GM12878 (cell line): Measurements from ENCODE around the gene GSTA3. TPM values are rescaled to one million over a fixed set of nuclear protein-coding genes. Genes with fewer than 3 reads are reported as not detected.

ENCODE experiments used
- ATAC-seq: fragments of 200-7000 bp; cut with Tn5 transposase; 3 replicates; pipeline ENCODE4 v1.9.1; 2020; ENCODE audit warnings: mild to moderate bottlenecking, moderate library complexity
- BruUV-seq: library from RNA; stranded (reverse); fragments of 400-500 nt; replicated peaks from 2 replicates; lab custom pipeline; 2021; lab: Mats Ljungman, UMichigan
- CTCF ChIA-PET: fragments of 300-600 bp; sonication (Branson Sonifier 250); formaldehyde crosslinking; extraction: SDS; loops from one replicate; lab custom pipeline; 2021; ENCODE audit warnings: inconsistent platforms; lab: Yijun Ruan, JAX
- POLR2A ChIA-PET: fragments of 350-600 bp; formaldehyde crosslinking; extraction: SDS; loops from one replicate; lab custom pipeline; 2021; ENCODE audit warnings: inconsistent platforms; lab: Charles Lee
- RAD21 ChIA-PET: fragments of 300-600 bp; sonication (Branson Sonifier 250); formaldehyde crosslinking; loops from one replicate; lab custom pipeline; 2023; ENCODE audit warnings: antibody characterized with exemption; ENCODE audit not compliant: unreplicated experiment; lab: Charles Lee
- SMC1A ChIA-PET: fragments of 300-600 bp; sonication (Branson Sonifier 250); formaldehyde crosslinking; loops from one replicate; lab custom pipeline; 2023; ENCODE audit not compliant: unreplicated experiment, uncharacterized antibody; lab: Charles Lee
- DNase-seq: peaks from one replicate; pipeline ENCODE4 v3.0.0-alpha.2; 2011; ENCODE audit warnings: low read depth, low spot score
- FAIRE-seq: peaks from 3 replicates; lab custom pipeline; 2011; peaks lifted over from hg19 to GRCh38; lab: Jason Lieb, UNC
- H2AFZ ChIP-seq: 2 replicates; pipeline ENCODE4 v1.6.0; 2011; ENCODE audit warnings: low read depth, low read length, control low read depth; ENCODE audit not compliant: control insufficient read depth
- H3K27ac ChIP-seq: 2 replicates; pipeline ENCODE4 v1.5.1; 2011; ENCODE audit warnings: control low read depth; ENCODE audit not compliant: control insufficient read depth, insufficient read depth
- H3K27me3 ChIP-seq, 2 experiments: replicated peaks in 1 of 2; 2 replicates each; pipeline versions ENCODE4 v1.6.0 to v1.6.1; 2011; ENCODE audit warnings: low read length in 1 of 2; ENCODE audit not compliant: control insufficient read depth in 2 of 2, insufficient read depth in 2 of 2
- H3K36me3 ChIP-seq, 2 experiments: 2 replicates each; pipeline ENCODE4 v1.5.1; 2011; ENCODE audit warnings: low read length in 1 of 2; ENCODE audit not compliant: control insufficient read depth in 2 of 2, insufficient read depth in 2 of 2
- H3K4me1 ChIP-seq: 2 replicates; pipeline ENCODE4 v1.6.1; 2011; ENCODE audit warnings: mild to moderate bottlenecking, low read length, moderate library complexity, mixed read lengths; ENCODE audit not compliant: control insufficient read depth, insufficient read depth
- H3K4me2 ChIP-seq: 2 replicates; pipeline ENCODE4 v1.6.0; 2011; ENCODE audit warnings: control low read depth; ENCODE audit not compliant: control insufficient read depth, insufficient read depth
- H3K4me3 ChIP-seq: fragments of 200-600 bp; sonication (generic); 2 replicates; pipeline ENCODE4 v1.5.1; 2016
- H3K79me2 ChIP-seq: 2 replicates; pipeline ENCODE4 v1.6.0; 2011; ENCODE audit warnings: low read length; ENCODE audit not compliant: control insufficient read depth, insufficient read depth
- H3K9ac ChIP-seq: 2 replicates; pipeline ENCODE4 v1.8.0; 2011; ENCODE audit warnings: low read length, control low read depth, mixed read lengths; ENCODE audit not compliant: control insufficient read depth, insufficient read depth
- H3K9me3 ChIP-seq: replicated peaks from 3 replicates; pipeline ENCODE4 v1.5.1; 2011; ENCODE audit warnings: mild to moderate bottlenecking, low read length; ENCODE audit not compliant: control insufficient read depth, insufficient read depth
- H4K20me1 ChIP-seq: 2 replicates; pipeline ENCODE4 v1.6.0; 2011; ENCODE audit not compliant: control insufficient read depth, insufficient read depth
- CBX5 ChIP-seq: sonication (generic); IDR thresholded peaks from 2 replicates; pipeline ENCODE4 v1.6.1; 2016; ENCODE audit warnings: low read depth, moderate library complexity, mild to moderate bottlenecking, inconsistent platforms
- CEBPZ ChIP-seq: fragments of 150-350 bp; IDR thresholded peaks from 2 replicates; pipeline ENCODE4 v1.6.1; 2016; ENCODE audit warnings: low read depth, low read length
- CHD1 ChIP-seq: IDR thresholded peaks from 2 replicates; pipeline ENCODE4 v1.6.1; 2012; ENCODE audit warnings: low read depth, low read length, improper control_type of control experiment
- E2F8 ChIP-seq: fragments of 450-650 bp; IDR thresholded peaks from 2 replicates; pipeline ENCODE4 v1.6.1; 2018; ENCODE audit warnings: mild to moderate bottlenecking, low read depth, moderate library complexity; ENCODE audit not compliant: partially characterized antibody
- IRF4 ChIP-seq: IDR thresholded peaks from 2 replicates; pipeline ENCODE4 v1.6.1; 2011; ENCODE audit warnings: low read depth, low read length
- KLF5 ChIP-seq: fragments of 450-650 bp; IDR thresholded peaks from 2 replicates; pipeline ENCODE4 v1.6.1; 2014; ENCODE audit warnings: mild to moderate bottlenecking; ENCODE audit not compliant: partially characterized antibody
- LARP7 ChIP-seq: fragments of 450-650 bp; IDR thresholded peaks from 2 replicates; pipeline ENCODE4 v1.6.1; 2017; ENCODE audit warnings: mild to moderate bottlenecking
- NR2F1 ChIP-seq: fragments of 450-650 bp; conservative IDR thresholded peaks from 2 replicates; pipeline ENCODE4 v1.6.1; 2017; ENCODE audit warnings: mild to moderate bottlenecking
- PKNOX1 ChIP-seq: fragments of 450-650 bp; IDR thresholded peaks from 2 replicates; pipeline ENCODE4 v1.6.1; 2016; ENCODE audit warnings: mild to moderate bottlenecking
- RUNX3 ChIP-seq: IDR thresholded peaks from 2 replicates; pipeline ENCODE4 v1.6.1; 2012; ENCODE audit warnings: low read length, inconsistent platforms
- WGBS: methylation state at CpG from one replicate; pipeline ENCODE4 v1.1.6; 2016; ENCODE audit warnings: low lambda C conversion rate; ENCODE audit not compliant: insufficient replicate concordance, insufficient coverage; ENCODE audit errors: missing lambda C conversion rate; 5-methylcytosine and 5-hydroxymethylcytosine counted together
- in situ Hi-C: fragments of 300-500 bp; cut with MboI; formaldehyde crosslinking; loops from 9 replicates; pipeline ENCODE4 v1.14.3; 2018; ENCODE audit warnings: mixed read lengths
- intact Hi-C: fragments of 100-400 bp; cut with micrococcal nuclease; formaldehyde crosslinking; loops from one replicate; pipeline ENCODE4 v1.14.2; 2022; ENCODE audit not compliant: unreplicated experiment
- polyA plus RNA-seq, 11 experiments: library from polyadenylated mRNA; depleted of rRNA in 4 of 11; unstranded in 6 of 11; stranded (reverse) in 5 of 11; fragments of >200 nt; fragmentation: Nextera tagmentation in 4 of 11; fragmentation: Illumina TruSeq in 1 of 11; extraction: Ambion mirVana in 4 of 11; extraction: Trizol in 1 of 11; gene quantifications; 1 replicate in 1 of 11; 2 replicates in 10 of 11; pipeline versions ENCODE4 v1.2.1 to v1.2.3, GENCODE V29; 2011 to 2016; ENCODE audit warnings: inconsistent platforms in 2 of 11, missing spikeins in 2 of 11, low read depth in 1 of 11
- total RNA-seq, 4 experiments: library from RNA; depleted of rRNA in 3 of 4; stranded (reverse); fragments of >200 nt in 3 of 4; fragmentation: Illumina TruSeq in 1 of 4; extraction: Trizol in 1 of 4; gene quantifications; 2 replicates each; pipeline versions ENCODE4 v1.2.1 to v1.2.3, GENCODE V29; 2013 to 2021
- TF ChIP-seq, protein P1 (sequence below): fragments of 450-650 bp; formaldehyde crosslinking; IDR thresholded peaks from 2 replicates; pipeline ENCODE4 v1.5.0; 2022; ENCODE audit warnings: mild to moderate bottlenecking, missing genetic modification characterization
- TF ChIP-seq, protein P2 (sequence below): fragments of 450-650 bp; conservative IDR thresholded peaks from 2 replicates; pipeline ENCODE4 v1.6.1; 2017; ENCODE audit warnings: mild to moderate bottlenecking, moderate library complexity

GSTA3 gene
- total and polyA plus RNA-seq, 10 of the 15 experiments (the other 5 are each of a cell fraction or from before 2014, with no cell fraction given), result not detected

- Histone ChIP-seq H3K9ac (no peak overlapping the region), H3K9me3 (no peaks in the 10 kb centered on the region), H3K4me3 (no peak overlapping the region), H3K36me3 (no peaks in the 10 kb centered on the region), H3K79me2 (no peaks in the 10 kb centered on the region), H3K4me1 (no peaks in the 10 kb centered on the region), H3K4me2 (no peak overlapping the region), H2AFZ (no peak overlapping the region), H3K27me3 (no peaks in the 10 kb centered on the region), H4K20me1 (no peaks in the 10 kb centered on the region), H3K27ac (no peak overlapping the region)
- no peak for ATAC-seq
- intact Hi-C loops, result no loop called here
- 16% methylated on average over 4 of the region's 4 CpGs for WGBS
- FAIRE-seq, result no peak
- no peak for DNase-seq
- ChIA-PET SMC1A (interaction anchor here (1.1 kb wide), 1 partner anchor 185 kb away, joined by 3 read pairs; no protein-coding TSS in a partner anchor), POLR2A (no interaction called here), CTCF (no interaction called here), RAD21 (no interaction called here)
- no TSS peak for BruUV-seq
- in situ Hi-C loops, result no loop called here
- TF ChIP-seq NR2F1 (no peak), PKNOX1 (no peak), CHD1 (no peak), LARP7 (no peak), CEBPZ (no peak), KLF5 (no peak), E2F8 (no peak), RUNX3 (no peak), CBX5 (no peak), IRF4 (no peak)
- TF ChIP-seq, protein P1, sequence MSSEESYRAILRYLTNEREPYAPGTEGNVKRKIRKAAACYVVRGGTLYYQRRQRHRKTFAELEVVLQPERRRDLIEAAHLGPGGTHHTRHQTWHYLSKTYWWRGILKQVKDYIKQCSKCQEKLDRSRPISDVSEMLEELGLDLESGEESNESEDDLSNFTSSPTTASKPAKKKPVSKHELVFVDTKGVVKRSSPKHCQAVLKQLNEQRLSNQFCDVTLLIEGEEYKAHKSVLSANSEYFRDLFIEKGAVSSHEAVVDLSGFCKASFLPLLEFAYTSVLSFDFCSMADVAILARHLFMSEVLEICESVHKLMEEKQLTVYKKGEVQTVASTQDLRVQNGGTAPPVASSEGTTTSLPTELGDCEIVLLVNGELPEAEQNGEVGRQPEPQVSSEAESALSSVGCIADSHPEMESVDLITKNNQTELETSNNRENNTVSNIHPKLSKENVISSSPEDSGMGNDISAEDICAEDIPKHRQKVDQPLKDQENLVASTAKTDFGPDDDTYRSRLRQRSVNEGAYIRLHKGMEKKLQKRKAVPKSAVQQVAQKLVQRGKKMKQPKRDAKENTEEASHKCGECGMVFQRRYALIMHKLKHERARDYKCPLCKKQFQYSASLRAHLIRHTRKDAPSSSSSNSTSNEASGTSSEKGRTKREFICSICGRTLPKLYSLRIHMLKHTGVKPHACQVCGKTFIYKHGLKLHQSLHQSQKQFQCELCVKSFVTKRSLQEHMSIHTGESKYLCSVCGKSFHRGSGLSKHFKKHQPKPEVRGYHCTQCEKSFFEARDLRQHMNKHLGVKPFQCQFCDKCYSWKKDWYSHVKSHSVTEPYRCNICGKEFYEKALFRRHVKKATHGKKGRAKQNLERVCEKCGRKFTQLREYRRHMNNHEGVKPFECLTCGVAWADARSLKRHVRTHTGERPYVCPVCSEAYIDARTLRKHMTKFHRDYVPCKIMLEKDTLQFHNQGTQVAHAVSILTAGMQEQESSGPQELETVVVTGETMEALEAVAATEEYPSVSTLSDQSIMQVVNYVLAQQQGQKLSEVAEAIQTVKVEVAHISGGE (CRISPR knock-in tag), result no peak
- TF ChIP-seq, protein P2, sequence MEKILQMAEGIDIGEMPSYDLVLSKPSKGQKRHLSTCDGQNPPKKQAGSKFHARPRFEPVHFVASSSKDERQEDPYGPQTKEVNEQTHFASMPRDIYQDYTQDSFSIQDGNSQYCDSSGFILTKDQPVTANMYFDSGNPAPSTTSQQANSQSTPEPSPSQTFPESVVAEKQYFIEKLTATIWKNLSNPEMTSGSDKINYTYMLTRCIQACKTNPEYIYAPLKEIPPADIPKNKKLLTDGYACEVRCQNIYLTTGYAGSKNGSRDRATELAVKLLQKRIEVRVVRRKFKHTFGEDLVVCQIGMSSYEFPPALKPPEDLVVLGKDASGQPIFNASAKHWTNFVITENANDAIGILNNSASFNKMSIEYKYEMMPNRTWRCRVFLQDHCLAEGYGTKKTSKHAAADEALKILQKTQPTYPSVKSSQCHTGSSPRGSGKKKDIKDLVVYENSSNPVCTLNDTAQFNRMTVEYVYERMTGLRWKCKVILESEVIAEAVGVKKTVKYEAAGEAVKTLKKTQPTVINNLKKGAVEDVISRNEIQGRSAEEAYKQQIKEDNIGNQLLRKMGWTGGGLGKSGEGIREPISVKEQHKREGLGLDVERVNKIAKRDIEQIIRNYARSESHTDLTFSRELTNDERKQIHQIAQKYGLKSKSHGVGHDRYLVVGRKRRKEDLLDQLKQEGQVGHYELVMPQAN, result no peak
Measured at GRCh38 chr6:52872031-52872430, 37.5 kb downstream of the GSTA3 start.
